Measurements from ENCODE around the gene MPC1. TPM values are rescaled to one million over a fixed set of nuclear protein-coding genes. Genes with fewer than 3 reads are reported as not detected.

The MPC1 gene
- total and polyA plus RNA-seq, 10 donors = 29.1 to 58.6 (median 37.7) TPM

GRCh38 chr6:166333172-166333995 lies 49.4 kb downstream of the MPC1 start:
- Histone ChIP-seq H3K9me3 (no peaks in the 10 kb centered on the region), H3K4me3 (peak overlapping the region in 1 of 8 donors; percentile 50), H3K27me3 (replicated peaks in 1 of 7) (no peaks in the 10 kb centered on the region), H3K4me1 (peaks cover 33 to 91% (median 67%) of the 10 kb centered on the region in 6 donors), H3K36me3 (peaks cover 0 to 72% (median 28%) of the 10 kb centered on the region in 6 donors), H3K27ac (peak overlapping the region in 7 of 8 donors; percentile 11 to 73 (median 40))
- WGBS, 5 donors = 68 to 82% (median 77%) methylated on average over 23 of the region's 23 CpGs
- TF ChIP-seq POLR2A (IDR thresholded peaks at IDR 0.05) (no peak), POLR2AphosphoS5 (IDR thresholded peaks at IDR 0.05) (peak in 2 of 3 donors; percentile 13 to 60)
- intact Hi-C loops (cut with DNase I; ENCODE audit: low total_unique reads) = no loop called here
- peak; percentile 74 for DNase-seq

DNA sequence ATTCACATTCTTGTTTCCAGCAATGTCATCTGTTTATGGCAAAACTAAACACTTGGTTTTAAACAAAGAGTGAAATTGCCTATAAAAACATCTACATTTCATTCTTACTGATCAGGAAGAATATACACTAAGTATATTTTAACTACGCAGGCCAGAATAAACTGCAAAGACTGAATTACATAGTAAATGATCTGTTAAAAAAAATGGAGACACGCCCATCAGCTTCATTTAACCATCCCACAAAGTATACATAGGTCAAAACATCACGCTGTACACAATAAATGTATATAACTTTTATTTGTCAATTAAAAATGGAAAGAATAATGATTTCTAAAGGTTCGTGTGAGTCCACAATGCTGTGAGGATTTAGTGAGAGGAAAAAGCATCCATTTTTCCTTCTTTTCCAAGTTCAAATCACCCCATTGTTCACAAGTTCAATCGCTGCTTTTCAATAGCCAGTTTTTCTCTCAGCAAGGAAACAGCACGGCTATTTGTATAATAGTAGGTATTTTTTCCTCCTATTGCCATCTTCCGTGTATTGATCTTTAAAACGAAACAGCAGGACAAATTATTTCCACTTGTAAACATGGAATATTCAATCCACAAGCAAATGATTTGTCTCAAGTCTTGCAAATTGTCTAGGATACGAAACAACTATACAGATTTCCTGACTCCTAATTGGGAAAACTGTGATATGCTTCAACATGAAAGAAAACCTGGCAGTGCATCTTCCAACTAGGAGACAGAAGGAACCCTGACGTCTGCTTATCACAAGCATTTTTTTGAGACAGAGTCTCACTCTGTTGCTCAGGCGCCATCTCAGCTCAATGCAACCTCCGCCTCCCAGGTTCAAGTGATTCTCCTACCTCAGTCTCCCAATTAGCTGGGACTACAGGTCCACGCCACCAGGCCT lies 51.0 kb downstream of the MPC1 start:
- H3K4me1 ChIP-seq = peaks cover 33 to 75% (median 57%) of the 10 kb centered on the region in 6 donors
- H3K27me3 ChIP-seq (replicated peaks in 1 of 7) = no peaks in the 10 kb centered on the region
- intact Hi-C loops (cut with DNase I; ENCODE audit: low total_unique reads) = no loop called here
- H3K36me3 ChIP-seq = peaks cover 0 to 72% (median 35%) of the 10 kb centered on the region in 6 donors
- TF ChIP-seq POLR2A (IDR thresholded peaks at IDR 0.05) = no peak
- no peak for TF ChIP-seq POLR2AphosphoS5 (IDR thresholded peaks at IDR 0.05)
- TF ChIP-seq, protein P1, sequence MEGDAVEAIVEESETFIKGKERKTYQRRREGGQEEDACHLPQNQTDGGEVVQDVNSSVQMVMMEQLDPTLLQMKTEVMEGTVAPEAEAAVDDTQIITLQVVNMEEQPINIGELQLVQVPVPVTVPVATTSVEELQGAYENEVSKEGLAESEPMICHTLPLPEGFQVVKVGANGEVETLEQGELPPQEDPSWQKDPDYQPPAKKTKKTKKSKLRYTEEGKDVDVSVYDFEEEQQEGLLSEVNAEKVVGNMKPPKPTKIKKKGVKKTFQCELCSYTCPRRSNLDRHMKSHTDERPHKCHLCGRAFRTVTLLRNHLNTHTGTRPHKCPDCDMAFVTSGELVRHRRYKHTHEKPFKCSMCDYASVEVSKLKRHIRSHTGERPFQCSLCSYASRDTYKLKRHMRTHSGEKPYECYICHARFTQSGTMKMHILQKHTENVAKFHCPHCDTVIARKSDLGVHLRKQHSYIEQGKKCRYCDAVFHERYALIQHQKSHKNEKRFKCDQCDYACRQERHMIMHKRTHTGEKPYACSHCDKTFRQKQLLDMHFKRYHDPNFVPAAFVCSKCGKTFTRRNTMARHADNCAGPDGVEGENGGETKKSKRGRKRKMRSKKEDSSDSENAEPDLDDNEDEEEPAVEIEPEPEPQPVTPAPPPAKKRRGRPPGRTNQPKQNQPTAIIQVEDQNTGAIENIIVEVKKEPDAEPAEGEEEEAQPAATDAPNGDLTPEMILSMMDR (IDR thresholded peaks at IDR 0.05 in 8 of 11, conservative IDR thresholded peaks at IDR 0.05 in 3 of 11) = no peak
- no peak overlapping the region for H3K4me3 ChIP-seq
- DNase-seq = no peak
- H3K27ac ChIP-seq = no peak overlapping the region
- H3K9me3 ChIP-seq = no peaks in the 10 kb centered on the region
- WGBS, 5 donors = 90 to 94% (median 93%) methylated on average over 13 of the region's 13 CpGs

DNA sequence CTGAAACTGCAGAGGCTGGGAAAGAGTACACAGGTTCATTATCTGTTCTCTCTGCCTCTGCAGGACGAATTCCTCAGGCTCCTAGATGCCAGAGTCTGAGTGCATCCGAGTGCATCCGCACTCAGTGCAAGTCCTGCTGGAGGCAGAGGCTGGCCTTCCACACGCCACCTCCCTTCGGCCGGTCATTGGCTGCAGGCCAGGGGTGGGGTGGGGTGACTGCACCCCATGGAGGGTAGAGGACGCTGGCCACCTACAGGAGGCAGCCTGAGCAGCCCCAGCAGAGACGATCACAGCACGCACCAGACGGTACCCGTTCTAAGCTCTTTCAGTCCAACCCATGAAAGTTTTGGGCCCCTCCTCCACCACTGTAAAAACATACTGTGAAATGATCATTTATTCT lies 52.1 kb downstream of the MPC1 start:
- WGBS, 5 donors = 70 to 80% (median 71%) methylated on average over 11 of the region's 11 CpGs
- TF ChIP-seq, protein P1 (IDR thresholded peaks at IDR 0.05 in 8 of 11, conservative IDR thresholded peaks at IDR 0.05 in 3 of 11) = no peak
- TF ChIP-seq POLR2AphosphoS5 (IDR thresholded peaks at IDR 0.05) (peak; percentile 24 to 57 (median 32)), POLR2A (IDR thresholded peaks at IDR 0.05) (no peak)
- Histone ChIP-seq H3K4me1 (peaks cover 33 to 73% (median 51%) of the 10 kb centered on the region in 6 donors), H3K27me3 (replicated peaks in 1 of 7) (no peaks in the 10 kb centered on the region), H3K4me3 (no peak overlapping the region), H3K36me3 (peaks cover 0 to 72% (median 38%) of the 10 kb centered on the region in 6 donors), H3K9me3 (no peaks in the 10 kb centered on the region), H3K27ac (no peak overlapping the region)
- intact Hi-C loops (cut with DNase I; ENCODE audit: low total_unique reads) = no loop called here
- DNase-seq = peak; percentile 77

GRCh38 chr6:166325383-166326042 lies 57.2 kb downstream of the MPC1 start:
- H3K27ac ChIP-seq = no peak overlapping the region

More at GRCh38 chr6:166325383-166326042, 57.2 kb downstream of the MPC1 start:
- Histone ChIP-seq H3K4me3 (no peak overlapping the region), H3K36me3 (peaks cover 0 to 97% (median 75%) of the 10 kb centered on the region in 6 donors), H3K27me3 (replicated peaks in 1 of 7) (no peaks in the 10 kb centered on the region), H3K4me1 (peaks cover 4 to 28% (median 5%) of the 10 kb centered on the region in 6 donors), H3K9me3 (no peaks in the 10 kb centered on the region)
- 76 to 88% (median 80%) methylated on average over 6 of the region's 6 CpGs for WGBS, 5 donors
- DNase-seq = peak; percentile 62
- intact Hi-C loops (cut with DNase I; ENCODE audit: low total_unique reads) = no loop called here
- TF ChIP-seq POLR2AphosphoS5 (IDR thresholded peaks at IDR 0.05) = peak in 1 of 3 donors; percentile 22
- TF ChIP-seq, protein P1 (IDR thresholded peaks at IDR 0.05 in 8 of 11, conservative IDR thresholded peaks at IDR 0.05 in 3 of 11) = no peak
- TF ChIP-seq POLR2A (IDR thresholded peaks at IDR 0.05) = no peak
